ENCODE data around the gene RBM10.

- TF ChIP-seq CTCF (IDR thresholded peaks at IDR 0.05; ENCODE audit: insufficient read depth, low read depth, low read length), result no peak
- TF ChIP-seq EZH2 (IDR thresholded peaks at IDR 0.05; ENCODE audit: insufficient read depth, low read length), result no peak
Observed at GRCh38 chrX:47199286-47199685, 54.3 kb downstream of the RBM10 start.

Measured in astrocyte (in vitro differentiated cells and primary cell).